ENCODE measurements around the gene DUOX1.

DUOX1 gene

DNA sequence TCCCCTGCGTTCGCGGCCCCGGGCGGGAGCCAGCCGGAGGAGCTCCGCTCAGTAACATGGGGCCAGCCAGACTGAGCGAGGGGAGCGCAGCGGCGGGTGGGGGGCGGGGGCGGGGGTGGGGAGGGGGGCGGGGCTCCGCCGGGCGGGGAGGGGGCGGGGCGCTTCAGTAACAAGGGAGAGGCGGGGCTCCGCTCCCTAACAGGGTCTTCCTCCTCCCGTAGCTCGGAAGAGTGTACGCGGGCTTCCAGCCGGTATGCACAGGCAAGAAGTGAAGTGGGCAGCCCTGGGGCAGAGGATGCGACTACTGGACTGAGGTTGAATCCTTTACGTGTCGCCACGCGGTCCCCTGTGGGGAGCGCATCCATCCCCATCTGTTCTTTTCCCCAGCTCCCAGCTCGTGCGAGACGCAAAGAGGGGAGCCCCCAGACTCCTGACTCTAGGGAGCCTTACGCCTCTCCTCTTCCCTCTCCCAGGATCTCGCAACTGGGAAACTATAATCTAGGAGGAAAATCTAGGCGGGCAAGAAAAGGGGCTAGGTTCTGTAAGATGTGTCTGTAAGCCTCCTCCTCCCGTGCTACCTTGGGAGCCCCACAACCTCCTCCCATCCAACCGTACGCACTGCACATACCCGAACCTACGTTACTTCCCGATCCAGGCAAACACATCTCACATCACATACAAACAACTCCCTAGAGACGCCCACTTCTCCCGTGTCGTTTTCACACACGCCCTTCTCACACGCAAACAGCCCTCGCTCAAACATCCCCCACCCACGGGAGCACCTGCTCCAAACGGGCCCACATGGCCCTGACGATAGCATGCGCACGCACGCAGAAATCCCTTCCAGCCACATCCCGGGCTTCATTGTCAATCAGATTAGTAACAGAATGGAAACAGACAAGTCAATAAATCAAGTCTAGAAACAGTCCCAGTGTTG is 58.4 kb downstream of the DUOX1 start, which contains the start of gene SHF:
SHF (minus strand) TSS at position 73 of the 937 bp plus-strand sequence; CDS start at position 58, 15 bp downstream.
- TF ChIP-seq CTCF (IDR thresholded peaks at IDR 0.05; ENCODE audit: insufficient read depth, low read length, poor library complexity, severe bottlenecking) (no peak), EZH2phosphoT487 (conservative IDR thresholded peaks at IDR 0.05; ENCODE audit: low read length) (no peak)
- Histone ChIP-seq H3K4me3 (ENCODE audit: insufficient read depth, low read length, poor library complexity, severe bottlenecking) (peak within 1 kb of the TSS; percentile 61), H3K79me2 (ENCODE audit: insufficient read depth, low read length) (no peaks in the 10 kb centered on the region), H3K9me3 (ENCODE audit: insufficient read depth, low read length) (no peaks in the 10 kb centered on the region), H3K27me3 (ENCODE audit: low read length) (no peaks in the 10 kb centered on the region), H3K27ac (ENCODE audit: low read depth, low read length) (no peak within 1 kb of the TSS), H3K36me3 (ENCODE audit: low read length) (no peaks in the 10 kb centered on the region), H3K9ac (ENCODE audit: low read length) (peak within 1 kb of the TSS; percentile 58), H2AFZ (ENCODE audit: low read depth, low read length, severe bottlenecking) (peak within 1 kb of the TSS; percentile 90), H3F3A (ENCODE audit: insufficient read depth) (no peaks in the 10 kb centered on the region), H4K20me1 (ENCODE audit: low read depth, low read length) (no peaks in the 10 kb centered on the region), H3K4me2 (ENCODE audit: low read depth, low read length, poor library complexity, severe bottlenecking) (peak within 1 kb of the TSS; percentile 79), H3K9me2 (replicated peaks; ENCODE audit: insufficient read depth, low read length) (no peaks in the 10 kb centered on the region)

DNA sequence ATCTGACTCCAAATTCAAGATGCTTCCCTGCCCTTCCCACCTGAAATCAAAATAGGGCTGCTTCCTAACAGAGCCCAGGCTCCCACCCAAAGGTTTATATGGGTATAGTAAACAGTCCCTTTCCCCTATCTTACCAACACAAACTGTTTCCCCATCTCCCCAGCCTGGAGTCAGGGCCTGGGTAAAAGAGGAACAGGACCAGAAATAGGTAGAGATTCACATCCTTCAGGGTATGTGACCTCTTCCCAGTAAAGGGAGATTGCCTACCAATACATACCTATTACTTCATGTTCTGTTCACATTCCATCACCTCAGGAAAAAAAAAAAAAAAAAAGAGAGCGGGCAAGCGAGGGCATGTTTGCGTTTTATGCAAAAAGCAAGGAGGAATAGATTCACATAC is 67.7 kb downstream of the DUOX1 start:
- Histone ChIP-seq H3K9ac (ENCODE audit: low read length) (no peak overlapping the region), H3K79me2 (ENCODE audit: insufficient read depth, low read length) (no peaks in the 10 kb centered on the region), H3K36me3 (ENCODE audit: low read length) (no peaks in the 10 kb centered on the region), H4K20me1 (ENCODE audit: low read depth, low read length) (no peaks in the 10 kb centered on the region), H3K9me2 (replicated peaks; ENCODE audit: insufficient read depth, low read length) (no peaks in the 10 kb centered on the region), H3K4me3 (ENCODE audit: insufficient read depth, low read length, poor library complexity, severe bottlenecking) (peak overlapping the region; percentile 61), H3K27me3 (ENCODE audit: low read length) (no peaks in the 10 kb centered on the region), H3K27ac (ENCODE audit: low read depth, low read length) (no peak overlapping the region), H3F3A (ENCODE audit: insufficient read depth) (peaks cover 25% of the 10 kb centered on the region), H3K4me2 (ENCODE audit: low read depth, low read length, poor library complexity, severe bottlenecking) (peak overlapping the region; percentile 96), H3K9me3 (ENCODE audit: insufficient read depth, low read length) (no peaks in the 10 kb centered on the region), H2AFZ (ENCODE audit: low read depth, low read length, severe bottlenecking) (no peak overlapping the region)
- TF ChIP-seq EZH2phosphoT487 (conservative IDR thresholded peaks at IDR 0.05; ENCODE audit: low read length), result no peak
- no peak for TF ChIP-seq CTCF (IDR thresholded peaks at IDR 0.05; ENCODE audit: insufficient read depth, low read length, poor library complexity, severe bottlenecking)

DNA sequence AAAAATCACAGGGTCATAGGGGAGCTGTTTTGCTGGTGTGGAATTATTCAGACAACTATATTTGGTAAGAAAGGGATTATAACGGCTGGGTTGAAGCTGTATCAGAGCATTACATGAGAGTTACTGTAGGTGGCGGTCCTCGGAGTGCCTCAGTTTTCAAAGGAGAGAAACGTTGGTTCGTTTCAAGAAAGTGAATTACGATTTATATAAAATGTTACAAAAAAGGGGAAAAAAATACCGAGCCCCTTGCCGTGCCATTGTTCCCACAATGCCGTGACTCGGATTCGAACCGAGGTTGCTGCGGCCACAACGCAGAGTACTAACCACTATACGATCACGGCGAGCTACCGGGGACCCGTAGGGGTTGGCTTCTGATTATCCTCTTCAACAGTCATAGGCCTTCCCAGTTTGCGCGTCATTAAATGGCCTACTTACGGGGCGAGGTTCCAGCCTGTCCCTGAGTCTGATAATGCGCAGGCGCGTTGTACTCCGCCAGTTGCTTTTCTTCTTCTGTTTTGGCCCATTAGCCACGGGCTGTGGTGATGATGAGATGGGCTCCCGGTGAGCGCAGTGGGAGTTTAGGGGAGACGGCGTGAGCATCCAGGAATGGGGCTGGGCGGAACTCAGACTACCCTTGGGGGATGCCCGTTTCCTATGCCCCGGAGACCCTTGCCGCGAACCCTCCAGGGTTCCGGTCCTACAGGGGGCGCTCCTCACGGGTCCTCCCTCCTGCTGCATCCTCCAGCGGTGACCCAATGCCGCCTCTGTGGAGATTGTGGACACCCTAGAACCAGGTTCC is 68.7 kb downstream of the DUOX1 start:
- Histone ChIP-seq H3K9ac (ENCODE audit: low read length) (peak overlapping the region; percentile 63), H3K36me3 (ENCODE audit: low read length) (no peaks in the 10 kb centered on the region), H3K4me3 (ENCODE audit: insufficient read depth, low read length, poor library complexity, severe bottlenecking) (peak overlapping the region; percentile 61), H3K27me3 (ENCODE audit: low read length) (no peaks in the 10 kb centered on the region), H4K20me1 (ENCODE audit: low read depth, low read length) (no peaks in the 10 kb centered on the region), H3K9me3 (ENCODE audit: insufficient read depth, low read length) (no peaks in the 10 kb centered on the region), H3K4me2 (ENCODE audit: low read depth, low read length, poor library complexity, severe bottlenecking) (peak overlapping the region; percentile 96), H3K9me2 (replicated peaks; ENCODE audit: insufficient read depth, low read length) (no peaks in the 10 kb centered on the region), H3F3A (ENCODE audit: insufficient read depth) (peaks cover 25% of the 10 kb centered on the region), H3K27ac (ENCODE audit: low read depth, low read length) (peak overlapping the region; percentile 78), H3K79me2 (ENCODE audit: insufficient read depth, low read length) (no peaks in the 10 kb centered on the region), H2AFZ (ENCODE audit: low read depth, low read length, severe bottlenecking) (peak overlapping the region; percentile 99)
- no peak for TF ChIP-seq EZH2phosphoT487 (conservative IDR thresholded peaks at IDR 0.05; ENCODE audit: low read length)
- peak; percentile 83 for TF ChIP-seq CTCF (IDR thresholded peaks at IDR 0.05; ENCODE audit: insufficient read depth, low read length, poor library complexity, severe bottlenecking)

Data from SU-DHL-6 (cell line).